GM19193 (cell line): Measurements from ENCODE around the gene AKAP6.

Experiments used
- POLR2A ChIP-seq: IDR thresholded peaks from 4 replicates; pipeline ENCODE4 v1.6.1; 2011; ENCODE audit not compliant: insufficient read depth, insufficient read length; ENCODE audit errors: extremely low read depth

The AKAP6 gene

DNA sequence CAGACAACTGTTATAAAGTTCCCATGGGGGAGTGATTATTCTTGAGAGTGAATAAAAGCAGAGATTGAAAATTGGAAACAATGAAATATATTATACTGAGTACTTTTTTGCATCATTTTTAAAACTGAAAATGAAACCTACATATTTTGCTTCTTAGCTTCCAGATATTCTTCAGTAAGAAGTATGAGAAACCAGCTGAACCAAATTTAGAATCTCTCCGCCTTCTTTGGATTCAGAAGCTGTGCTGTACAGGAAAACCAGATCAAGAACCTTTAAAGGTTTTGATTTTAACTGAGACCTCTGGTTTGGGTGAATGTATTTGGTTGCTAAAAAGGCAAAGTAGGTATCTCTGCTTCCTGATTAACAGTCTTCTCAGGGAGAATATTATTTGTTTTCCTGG, 109.4 kb downstream of the AKAP6 start:
- TF ChIP-seq POLR2A, result no peak

GRCh38 chr14:32443890-32444661, 115.0 kb downstream of the AKAP6 start:
- TF ChIP-seq POLR2A, result no peak

GRCh38 chr14:32447371-32447770, 118.3 kb downstream of the AKAP6 start:
- no peak for TF ChIP-seq POLR2A

DNA sequence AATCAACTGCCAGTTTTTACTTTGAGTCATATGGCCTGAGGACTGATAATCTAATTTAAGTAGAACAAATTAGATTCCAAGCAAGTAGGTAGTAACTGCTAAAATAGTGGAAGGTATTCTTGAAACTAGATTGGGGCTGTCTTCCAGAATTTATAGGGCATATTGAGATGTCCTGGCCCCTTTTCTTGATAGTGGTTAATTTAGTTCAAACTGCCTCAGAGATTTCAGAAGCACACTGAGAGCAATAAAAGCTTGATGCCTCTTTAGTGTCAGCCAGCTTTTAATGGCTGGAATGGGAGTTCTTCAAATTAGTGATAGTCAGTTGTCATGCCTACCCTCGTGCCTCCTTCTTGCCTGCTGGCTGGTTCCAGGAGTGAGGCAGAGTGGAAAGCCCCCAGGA, 120.5 kb downstream of the AKAP6 start:
- no peak for TF ChIP-seq POLR2A

DNA sequence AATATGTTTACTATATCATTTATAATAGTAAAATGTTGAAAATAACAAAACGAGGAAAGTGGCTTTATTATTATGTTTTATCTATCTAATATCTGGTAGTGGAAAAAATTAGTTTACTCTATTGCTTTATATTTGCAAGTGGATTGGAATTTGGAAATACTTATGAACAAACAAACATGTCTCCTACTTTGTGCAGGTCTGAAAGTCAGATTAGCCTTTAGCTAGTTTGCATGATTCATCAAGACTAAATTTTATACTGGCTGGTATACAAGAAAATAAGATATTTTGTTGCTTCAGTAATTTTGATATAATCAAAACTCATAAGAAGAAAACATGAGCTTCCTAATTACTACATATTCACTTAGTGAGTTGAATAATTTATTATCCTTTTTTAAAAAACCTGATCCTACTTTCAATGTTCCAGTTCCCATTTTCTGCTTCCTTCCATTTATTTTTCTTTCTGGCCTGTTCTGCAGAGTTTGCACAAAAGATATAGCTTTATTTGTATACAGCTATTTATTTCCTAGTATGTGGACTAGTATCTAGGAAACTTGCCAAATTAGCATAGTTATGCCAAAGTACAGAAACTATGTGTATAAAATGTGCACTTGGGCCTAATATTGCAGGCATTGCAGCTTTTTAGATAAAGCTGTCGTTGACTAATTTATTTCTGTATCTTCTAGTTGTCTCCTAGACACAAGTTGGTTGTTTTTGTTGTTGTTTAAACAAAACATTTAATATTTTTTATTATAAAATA, 122.0 kb downstream of the AKAP6 start:
- no peak for TF ChIP-seq POLR2A

DNA sequence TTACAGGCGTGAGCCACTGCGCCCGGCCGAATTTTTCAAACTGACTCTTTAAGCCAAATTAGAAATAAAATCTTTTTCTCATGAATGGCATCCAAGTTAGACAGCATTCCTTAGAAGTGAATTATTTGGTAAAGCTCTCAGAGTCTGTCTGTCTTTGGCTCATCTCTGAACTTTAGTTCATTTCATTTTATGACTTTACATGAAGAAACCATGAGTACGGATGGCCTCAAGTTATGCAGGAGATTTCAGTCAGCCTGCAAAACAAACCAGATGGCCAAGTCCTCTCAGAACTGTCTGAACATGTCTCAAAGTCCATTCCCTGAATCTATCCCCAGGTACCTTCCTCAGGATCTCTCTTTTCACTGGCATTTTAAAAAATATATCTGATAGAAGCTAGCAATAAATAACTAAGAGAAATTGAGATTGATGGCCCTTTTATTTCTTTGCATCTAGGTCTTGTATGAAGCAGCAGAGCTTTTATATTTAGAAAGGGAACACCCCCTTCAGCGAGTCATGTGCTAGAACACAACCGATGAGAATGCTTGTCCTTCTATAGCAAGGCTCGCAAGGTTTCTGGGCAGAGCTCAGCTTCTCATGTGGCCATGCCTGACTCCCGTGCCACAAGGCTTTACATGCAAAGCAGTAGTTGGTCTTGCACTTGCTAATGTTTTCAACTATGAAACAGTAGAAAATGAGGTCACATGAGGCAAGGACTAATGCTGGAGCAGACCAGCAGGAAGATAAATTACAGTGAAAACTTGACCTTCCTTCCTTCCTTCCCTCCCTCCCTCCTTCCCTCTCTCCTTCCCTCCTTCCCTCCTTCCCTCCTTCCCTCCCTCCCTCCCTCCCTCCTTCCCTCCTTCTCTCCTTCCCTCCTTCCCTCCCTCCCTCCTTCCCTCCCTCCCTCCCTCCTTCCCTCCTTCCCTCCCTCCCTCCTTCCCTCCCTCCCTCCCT, 125.0 kb downstream of the AKAP6 start:
- TF ChIP-seq POLR2A, result no peak

GRCh38 chr14:32457213-32457920, 128.3 kb downstream of the AKAP6 start:
- no peak for TF ChIP-seq POLR2A

- TF ChIP-seq POLR2A, result no peak
Measured at GRCh38 chr14:32458720-32459119, 129.6 kb downstream of the AKAP6 start.

- no peak for TF ChIP-seq POLR2A
Measured at GRCh38 chr14:32460267-32460666, 131.2 kb downstream of the AKAP6 start.

- TF ChIP-seq POLR2A, result no peak
Measured at GRCh38 chr14:32468955-32469354, 139.9 kb downstream of the AKAP6 start.

- TF ChIP-seq POLR2A, result no peak
Measured at GRCh38 chr14:32469388-32470160, 140.5 kb downstream of the AKAP6 start.

DNA sequence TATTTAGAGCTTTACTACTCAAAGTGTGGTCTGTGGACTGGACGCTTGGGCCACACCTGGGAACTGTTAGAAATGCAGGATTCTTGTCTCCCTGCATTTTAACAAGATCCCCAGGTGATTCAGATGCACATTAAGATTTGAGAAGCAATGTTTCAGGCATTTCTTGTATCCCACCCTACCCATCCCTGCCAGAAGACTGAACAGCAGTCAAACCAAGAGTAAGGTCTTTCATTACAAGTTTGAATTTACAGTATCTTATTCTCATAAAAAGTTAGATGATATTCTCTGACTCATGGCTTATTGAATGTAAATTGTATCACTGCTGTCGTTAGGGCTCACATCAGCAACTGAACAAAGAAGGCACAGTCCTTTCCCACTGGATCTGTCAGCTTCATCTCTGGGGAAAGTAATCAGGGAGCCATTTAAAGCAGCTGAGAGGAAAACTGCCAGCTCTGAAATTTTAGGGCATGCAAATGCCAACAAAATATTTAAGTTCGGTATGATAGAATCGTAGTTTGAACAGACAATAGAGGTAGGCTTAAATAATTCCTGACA, 141.1 kb downstream of the AKAP6 start:
- no peak for TF ChIP-seq POLR2A

GRCh38 chr14:32471181-32471580, 142.1 kb downstream of the AKAP6 start:
- no peak for TF ChIP-seq POLR2A
